ENCODE measurements around the gene ASB10. TPM values are rescaled to one million over a fixed set of nuclear protein-coding genes. Genes with fewer than 3 reads are reported as not detected.

Gene ASB10
- total RNA-seq, 1 donor: not detected

DNA sequence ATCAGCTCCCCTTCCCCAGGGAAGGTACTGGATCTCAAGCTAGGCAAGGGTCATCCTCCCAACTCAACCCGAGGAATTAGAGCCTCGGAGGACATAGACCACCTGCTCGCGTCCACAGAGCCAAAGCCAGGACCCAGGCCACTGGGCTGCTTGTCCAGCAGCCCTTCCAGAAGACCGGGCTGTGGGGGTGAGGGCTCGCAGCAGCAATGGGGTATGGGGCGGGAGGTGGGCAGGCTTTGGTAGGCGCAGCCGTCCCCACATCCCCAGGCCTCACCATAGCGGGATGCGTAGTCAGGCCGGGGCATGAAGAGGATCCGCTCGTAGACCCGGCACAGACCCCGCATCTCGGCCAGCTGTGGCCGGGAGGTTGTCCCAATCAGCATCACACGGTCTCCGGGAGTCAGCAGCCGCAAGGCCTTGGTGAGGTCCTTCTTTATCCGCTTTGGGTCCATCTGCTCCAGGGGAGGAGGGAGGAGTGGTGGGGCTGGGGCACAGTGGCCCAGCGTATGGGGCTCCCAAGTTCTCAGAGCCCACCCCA lies 5.0 kb upstream of the ASB10 start:
- Histone ChIP-seq H2AFZ (ENCODE audit: low read length) (no peak overlapping the region), H3K4me3 (ENCODE audit: insufficient read depth, low read length) (no peak overlapping the region), H3K36me3 (ENCODE audit: insufficient read depth, low read length) (no peaks in the 10 kb centered on the region), H3K27me3 (ENCODE audit: insufficient read depth, low read length) (peaks cover 34% of the 10 kb centered on the region), H3K79me2 (ENCODE audit: insufficient read depth, low read length) (no peaks in the 10 kb centered on the region), H3K9me3 (ENCODE audit: low read depth, low read length) (no peaks in the 10 kb centered on the region), H4K20me1 (ENCODE audit: insufficient read depth, low read length) (no peaks in the 10 kb centered on the region), H3K4me2 (ENCODE audit: insufficient read depth, low read length) (no peak overlapping the region), H3K27ac (ENCODE audit: low read depth, low read length) (no peak overlapping the region), H3K4me1 (ENCODE audit: insufficient read depth, low read length) (no peaks in the 10 kb centered on the region)
- TF ChIP-seq, protein P1, sequence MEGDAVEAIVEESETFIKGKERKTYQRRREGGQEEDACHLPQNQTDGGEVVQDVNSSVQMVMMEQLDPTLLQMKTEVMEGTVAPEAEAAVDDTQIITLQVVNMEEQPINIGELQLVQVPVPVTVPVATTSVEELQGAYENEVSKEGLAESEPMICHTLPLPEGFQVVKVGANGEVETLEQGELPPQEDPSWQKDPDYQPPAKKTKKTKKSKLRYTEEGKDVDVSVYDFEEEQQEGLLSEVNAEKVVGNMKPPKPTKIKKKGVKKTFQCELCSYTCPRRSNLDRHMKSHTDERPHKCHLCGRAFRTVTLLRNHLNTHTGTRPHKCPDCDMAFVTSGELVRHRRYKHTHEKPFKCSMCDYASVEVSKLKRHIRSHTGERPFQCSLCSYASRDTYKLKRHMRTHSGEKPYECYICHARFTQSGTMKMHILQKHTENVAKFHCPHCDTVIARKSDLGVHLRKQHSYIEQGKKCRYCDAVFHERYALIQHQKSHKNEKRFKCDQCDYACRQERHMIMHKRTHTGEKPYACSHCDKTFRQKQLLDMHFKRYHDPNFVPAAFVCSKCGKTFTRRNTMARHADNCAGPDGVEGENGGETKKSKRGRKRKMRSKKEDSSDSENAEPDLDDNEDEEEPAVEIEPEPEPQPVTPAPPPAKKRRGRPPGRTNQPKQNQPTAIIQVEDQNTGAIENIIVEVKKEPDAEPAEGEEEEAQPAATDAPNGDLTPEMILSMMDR (IDR thresholded peaks at IDR 0.05; ENCODE audit: extremely low read depth, low read depth, low read length): no peak
- DNase-seq (ENCODE audit: insufficient read length, low spot score, missing footprints): peak; percentile 67

DNA sequence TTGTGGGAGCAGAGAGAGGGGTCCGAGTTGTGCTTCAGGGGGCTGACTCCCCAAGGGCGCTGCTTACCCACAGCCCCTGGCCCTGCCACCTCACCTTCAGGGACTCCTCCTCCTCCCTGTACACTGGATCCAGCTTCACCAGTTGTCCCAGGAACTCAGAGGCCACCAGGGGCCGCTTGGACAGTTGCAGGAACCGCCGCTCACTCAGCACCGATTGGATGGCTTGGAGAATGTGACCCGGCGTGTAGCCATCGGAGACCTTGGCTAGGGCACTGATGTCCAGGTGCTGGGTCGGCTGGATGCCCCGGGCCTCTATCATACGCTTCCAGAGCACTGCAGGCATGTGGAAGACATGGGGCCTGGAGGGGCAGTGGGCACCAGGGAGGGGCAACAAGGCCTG lies 4.5 kb upstream of the ASB10 start:
- Histone ChIP-seq H4K20me1 (ENCODE audit: insufficient read depth, low read length) (no peaks in the 10 kb centered on the region), H3K27ac (ENCODE audit: low read depth, low read length) (no peak overlapping the region), H3K27me3 (ENCODE audit: insufficient read depth, low read length) (peaks cover 37% of the 10 kb centered on the region), H3K4me2 (ENCODE audit: insufficient read depth, low read length) (no peak overlapping the region), H3K36me3 (ENCODE audit: insufficient read depth, low read length) (no peaks in the 10 kb centered on the region), H3K4me3 (ENCODE audit: insufficient read depth, low read length) (no peak overlapping the region), H3K9me3 (ENCODE audit: low read depth, low read length) (no peaks in the 10 kb centered on the region), H3K79me2 (ENCODE audit: insufficient read depth, low read length) (no peaks in the 10 kb centered on the region), H2AFZ (ENCODE audit: low read length) (no peak overlapping the region), H3K4me1 (ENCODE audit: insufficient read depth, low read length) (no peaks in the 10 kb centered on the region)
- peak; percentile 42 for DNase-seq (ENCODE audit: insufficient read length, low spot score, missing footprints)
- TF ChIP-seq, protein P1 (IDR thresholded peaks at IDR 0.05; ENCODE audit: extremely low read depth, low read depth, low read length): no peak

- H3K27me3 ChIP-seq (ENCODE audit: insufficient read depth, low read length): peaks cover 32% of the 10 kb centered on the region
- H3K4me1 ChIP-seq (ENCODE audit: insufficient read depth, low read length): no peaks in the 10 kb centered on the region
- TF ChIP-seq, protein P1 (IDR thresholded peaks at IDR 0.05; ENCODE audit: extremely low read depth, low read depth, low read length): no peak
- H3K36me3 ChIP-seq (ENCODE audit: insufficient read depth, low read length): no peaks in the 10 kb centered on the region
- H2AFZ ChIP-seq (ENCODE audit: low read length): no peak overlapping the region
- no peaks in the 10 kb centered on the region for H3K9me3 ChIP-seq (ENCODE audit: low read depth, low read length)
- H3K27ac ChIP-seq (ENCODE audit: low read depth, low read length): no peak overlapping the region
- H3K4me3 ChIP-seq (ENCODE audit: insufficient read depth, low read length): no peak overlapping the region
- no peaks in the 10 kb centered on the region for H4K20me1 ChIP-seq (ENCODE audit: insufficient read depth, low read length)
- no peak overlapping the region for H3K4me2 ChIP-seq (ENCODE audit: insufficient read depth, low read length)
- no peak for DNase-seq (ENCODE audit: insufficient read length, low spot score, missing footprints)
- no peaks in the 10 kb centered on the region for H3K79me2 ChIP-seq (ENCODE audit: insufficient read depth, low read length)
These were observed 2.0 kb upstream of the ASB10 start for GRCh38 chr7:151189038-151189437.

DNA sequence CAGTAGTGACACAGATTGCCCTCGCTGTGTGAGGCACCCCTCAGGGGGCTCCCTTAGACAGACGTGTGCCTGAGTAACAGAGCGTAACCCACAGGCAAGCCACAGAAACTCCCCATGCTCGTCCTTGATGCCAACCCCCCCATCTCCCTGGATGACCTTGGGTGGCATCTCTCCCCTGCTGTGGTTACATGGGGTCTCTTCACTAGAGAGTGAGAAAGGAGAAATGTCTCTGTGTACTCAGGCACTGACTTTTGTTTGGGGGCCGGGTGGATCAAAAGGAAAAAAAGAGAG lies 1.1 kb upstream of the ASB10 start:
- TF ChIP-seq, protein P1 (IDR thresholded peaks at IDR 0.05; ENCODE audit: extremely low read depth, low read depth, low read length): no peak
- H4K20me1 ChIP-seq (ENCODE audit: insufficient read depth, low read length): no peaks in the 10 kb centered on the region
- H3K4me2 ChIP-seq (ENCODE audit: insufficient read depth, low read length): no peak overlapping the region
- no peaks in the 10 kb centered on the region for H3K9me3 ChIP-seq (ENCODE audit: low read depth, low read length)
- H3K27me3 ChIP-seq (ENCODE audit: insufficient read depth, low read length): peaks cover 32% of the 10 kb centered on the region
- no peak overlapping the region for H3K27ac ChIP-seq (ENCODE audit: low read depth, low read length)
- no peaks in the 10 kb centered on the region for H3K79me2 ChIP-seq (ENCODE audit: insufficient read depth, low read length)
- H3K36me3 ChIP-seq (ENCODE audit: insufficient read depth, low read length): no peaks in the 10 kb centered on the region
- no peak overlapping the region for H2AFZ ChIP-seq (ENCODE audit: low read length)
- no peaks in the 10 kb centered on the region for H3K4me1 ChIP-seq (ENCODE audit: insufficient read depth, low read length)
- DNase-seq (ENCODE audit: insufficient read length, low spot score, missing footprints): no peak
- H3K4me3 ChIP-seq (ENCODE audit: insufficient read depth, low read length): no peak overlapping the region
